CD4-positive, alpha-beta T cell (primary cell): ENCODE results near the gene TMEM61. TPM values are rescaled to one million over a fixed set of nuclear protein-coding genes. Genes with fewer than 3 reads are reported as not detected.

Experiments used
- ATAC-seq: fragments of 200-7000 bp; cut with Tn5 transposase; one replicate; pipeline ENCODE4 v1.10.0; 2022; ENCODE audit warnings: mild to moderate bottlenecking; ENCODE audit not compliant: poor library complexity
- CTCF ChIA-PET: fragments of 350-600 bp; sonication (Branson Sonifier 250); formaldehyde crosslinking; loops from one replicate; lab custom pipeline; 2021; ENCODE audit warnings: antibody characterized with exemption, inconsistent platforms; lab: Charles Lee
- POLR2A ChIA-PET: fragments of 350-600 bp; sonication (Branson Sonifier 250); formaldehyde crosslinking; loops from one replicate; lab custom pipeline; 2021; ENCODE audit warnings: antibody characterized with exemption, inconsistent platforms; lab: Charles Lee
- DNase-seq, 14 experiments: peaks; one replicate each; pipeline ENCODE4 v3.0.0-alpha.2; 2013 to 2020; ENCODE audit warnings: mixed read lengths in 2 of 14
- H3K27ac ChIP-seq, 2 donors: one replicate each; pipeline versions ENCODE4 v1.5.1 to v1.7.0; 2013; ENCODE audit warnings: low read length in 2 of 2, low read depth in 1 of 2, mild to moderate bottlenecking in 1 of 2
- H3K27me3 ChIP-seq, 2 experiments: 1 replicate in 1 of 2; 2 replicates in 1 of 2; pipeline versions ENCODE4 v1.6.1 to v1.7.0; 2013; ENCODE audit warnings: low read length in 2 of 2, control low read depth in 1 of 2, mild to moderate bottlenecking in 1 of 2, moderate library complexity in 1 of 2; ENCODE audit not compliant: insufficient read depth in 2 of 2, control insufficient read depth in 1 of 2
- H3K36me3 ChIP-seq: one replicate; pipeline ENCODE4 v1.6.1; 2013; ENCODE audit warnings: low read length, control low read depth; ENCODE audit not compliant: insufficient read depth
- H3K4me1 ChIP-seq: one replicate; pipeline ENCODE4 v1.6.1; 2013; ENCODE audit warnings: low read length, control low read depth; ENCODE audit not compliant: insufficient read depth
- H3K4me3 ChIP-seq: one replicate; pipeline ENCODE4 v1.5.1; 2013; ENCODE audit warnings: mild to moderate bottlenecking, low read length, moderate library complexity
- H3K9me3 ChIP-seq, 2 experiments: 1 replicate in 1 of 2; 2 replicates in 1 of 2; pipeline versions ENCODE4 v1.6.1 to v1.7.0; 2013; ENCODE audit warnings: low read length in 2 of 2, mild to moderate bottlenecking in 2 of 2, control low read depth in 1 of 2, moderate library complexity in 1 of 2; ENCODE audit not compliant: control insufficient read depth in 1 of 2, insufficient read depth in 1 of 2
- H3K27ac Mint-ChIP-seq: one replicate; pipeline ENCODE4 v1.8.0; 2020; ENCODE audit warnings: mixed read lengths
- H3K27me3 Mint-ChIP-seq: one replicate; pipeline ENCODE4 v1.8.0; 2021; ENCODE audit warnings: mixed read lengths
- H3K36me3 Mint-ChIP-seq: one replicate; pipeline ENCODE4 v1.8.0; 2021; ENCODE audit warnings: low read depth, mixed read lengths
- H3K4me1 Mint-ChIP-seq: one replicate; pipeline ENCODE4 v1.8.0; 2021; ENCODE audit warnings: low read depth, mixed read lengths
- H3K4me3 Mint-ChIP-seq: one replicate; pipeline ENCODE4 v1.8.0; 2020; ENCODE audit warnings: mild to moderate bottlenecking, mixed read lengths
- H3K9me3 Mint-ChIP-seq: one replicate; pipeline ENCODE4 v1.8.0; 2020; ENCODE audit warnings: mixed read lengths
- intact Hi-C, 2 experiments: fragments of 100-400 bp; cut with DNase I in 1 of 2; cut with micrococcal nuclease in 1 of 2; formaldehyde crosslinking; loops; one replicate each; pipeline versions ENCODE4 v1.15.1 to v1.9.0; 2023 to 2025; cut with DNase I, micrococcal nuclease
- total RNA-seq, 174 experiments: library from RNA in 2 of 174; stranded (reverse) in 2 of 174; gene quantifications; one replicate each; pipeline ENCODE4 v1.2.3 and lab custom pipeline; 2021 to 2026
- TF ChIP-seq, protein P1 (sequence below): fragments of 200-600 bp; IDR thresholded peaks from one replicate; pipeline ENCODE4 v1.8.0; 2022; ENCODE audit warnings: antibody characterized with exemption, mild to moderate bottlenecking

Gene TMEM61
- total RNA-seq, 2 experiments from 2014 or later: not detected

- no peaks in the 10 kb centered on the region for H3K36me3 ChIP-seq
- DNase-seq (no peak), ATAC-seq (no peak)
- TF ChIP-seq, protein P1, sequence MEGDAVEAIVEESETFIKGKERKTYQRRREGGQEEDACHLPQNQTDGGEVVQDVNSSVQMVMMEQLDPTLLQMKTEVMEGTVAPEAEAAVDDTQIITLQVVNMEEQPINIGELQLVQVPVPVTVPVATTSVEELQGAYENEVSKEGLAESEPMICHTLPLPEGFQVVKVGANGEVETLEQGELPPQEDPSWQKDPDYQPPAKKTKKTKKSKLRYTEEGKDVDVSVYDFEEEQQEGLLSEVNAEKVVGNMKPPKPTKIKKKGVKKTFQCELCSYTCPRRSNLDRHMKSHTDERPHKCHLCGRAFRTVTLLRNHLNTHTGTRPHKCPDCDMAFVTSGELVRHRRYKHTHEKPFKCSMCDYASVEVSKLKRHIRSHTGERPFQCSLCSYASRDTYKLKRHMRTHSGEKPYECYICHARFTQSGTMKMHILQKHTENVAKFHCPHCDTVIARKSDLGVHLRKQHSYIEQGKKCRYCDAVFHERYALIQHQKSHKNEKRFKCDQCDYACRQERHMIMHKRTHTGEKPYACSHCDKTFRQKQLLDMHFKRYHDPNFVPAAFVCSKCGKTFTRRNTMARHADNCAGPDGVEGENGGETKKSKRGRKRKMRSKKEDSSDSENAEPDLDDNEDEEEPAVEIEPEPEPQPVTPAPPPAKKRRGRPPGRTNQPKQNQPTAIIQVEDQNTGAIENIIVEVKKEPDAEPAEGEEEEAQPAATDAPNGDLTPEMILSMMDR: no peak
- no peaks in the 10 kb centered on the region for H3K4me1 ChIP-seq
- no peaks in the 10 kb centered on the region for H3K9me3 Mint-ChIP-seq
- no peak overlapping the region for H3K27ac Mint-ChIP-seq
- no peak overlapping the region for H3K4me3 ChIP-seq
- H3K27ac ChIP-seq: no peak overlapping the region
- H3K27me3 ChIP-seq: peaks cover 16 to 31% of the 10 kb centered on the region in 2 experiments
- ChIA-PET POLR2A (no interaction called here), CTCF (no interaction called here)
- intact Hi-C loops: no loop called here
- H3K4me3 Mint-ChIP-seq: no peak overlapping the region
- H3K36me3 Mint-ChIP-seq: no peaks in the 10 kb centered on the region
- no peaks in the 10 kb centered on the region for H3K4me1 Mint-ChIP-seq
- H3K9me3 ChIP-seq: no peaks in the 10 kb centered on the region
- H3K27me3 Mint-ChIP-seq: peaks cover 59% of the 10 kb centered on the region
These were observed 3.7 kb upstream of the TMEM61 start for GRCh38 chr1:54976747-54977146.

DNA sequence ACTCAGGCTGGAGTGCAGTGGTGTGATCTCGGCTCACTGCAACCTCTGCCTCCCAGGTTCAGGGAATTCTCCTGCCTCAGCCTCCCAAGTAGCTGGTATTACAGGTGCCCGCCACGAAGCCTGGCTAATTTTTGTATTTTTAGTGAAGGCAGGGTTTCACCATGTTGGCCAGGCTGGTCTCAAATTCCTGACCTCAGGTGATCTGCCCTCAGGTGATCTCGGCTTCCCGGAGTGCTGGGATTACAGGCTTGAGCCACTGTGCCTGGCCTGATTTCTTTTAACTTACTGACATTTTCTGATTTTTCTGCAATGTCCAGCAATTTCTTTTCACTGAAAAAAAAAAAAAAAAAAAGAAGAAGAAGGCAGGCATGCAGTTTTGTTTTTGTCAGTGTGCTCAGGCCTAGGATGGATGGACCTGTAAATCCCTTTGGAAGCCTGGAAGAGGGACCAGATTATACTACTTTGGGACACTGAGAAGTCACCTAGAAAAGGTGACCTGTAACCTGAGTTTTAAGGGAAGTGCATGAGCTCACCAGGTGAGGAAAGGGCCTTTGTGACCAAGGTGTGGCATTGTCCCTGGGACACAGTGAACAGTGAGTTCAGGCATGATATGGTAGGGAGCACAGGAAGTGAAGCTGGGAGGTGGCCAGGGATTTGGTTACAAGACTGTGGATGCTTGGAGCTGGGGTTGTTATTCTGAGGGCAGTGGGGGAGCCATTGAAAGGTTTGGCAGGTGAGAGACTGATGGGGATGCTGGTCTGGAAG is 2.7 kb upstream of the TMEM61 start:
- Mint-ChIP-seq H3K4me1 (no peaks in the 10 kb centered on the region), H3K36me3 (no peaks in the 10 kb centered on the region), H3K4me3 (no peak overlapping the region), H3K27ac (no peak overlapping the region), H3K27me3 (peaks cover 59% of the 10 kb centered on the region), H3K9me3 (no peaks in the 10 kb centered on the region)
- Histone ChIP-seq H3K4me1 (no peaks in the 10 kb centered on the region), H3K36me3 (no peaks in the 10 kb centered on the region), H3K27ac (no peak overlapping the region), H3K4me3 (no peak overlapping the region), H3K27me3 (peaks cover 15 to 38% of the 10 kb centered on the region in 2 experiments), H3K9me3 (no peaks in the 10 kb centered on the region)
- CTCF ChIA-PET: interaction anchor here (0.9 kb wide), 1 partner anchor 33 kb away, joined by 3 read pairs; no protein-coding TSS in a partner anchor
- intact Hi-C loops: no loop called here
- DNase-seq (no peak), ATAC-seq (no peak)
- TF ChIP-seq, protein P1: no peak
- POLR2A ChIA-PET: interaction anchor here (0.5 to 1.4 kb wide), 2 partner anchors 25 to 93 kb away, joined by 3 to 4 read pairs; no protein-coding TSS in a partner anchor

DNA sequence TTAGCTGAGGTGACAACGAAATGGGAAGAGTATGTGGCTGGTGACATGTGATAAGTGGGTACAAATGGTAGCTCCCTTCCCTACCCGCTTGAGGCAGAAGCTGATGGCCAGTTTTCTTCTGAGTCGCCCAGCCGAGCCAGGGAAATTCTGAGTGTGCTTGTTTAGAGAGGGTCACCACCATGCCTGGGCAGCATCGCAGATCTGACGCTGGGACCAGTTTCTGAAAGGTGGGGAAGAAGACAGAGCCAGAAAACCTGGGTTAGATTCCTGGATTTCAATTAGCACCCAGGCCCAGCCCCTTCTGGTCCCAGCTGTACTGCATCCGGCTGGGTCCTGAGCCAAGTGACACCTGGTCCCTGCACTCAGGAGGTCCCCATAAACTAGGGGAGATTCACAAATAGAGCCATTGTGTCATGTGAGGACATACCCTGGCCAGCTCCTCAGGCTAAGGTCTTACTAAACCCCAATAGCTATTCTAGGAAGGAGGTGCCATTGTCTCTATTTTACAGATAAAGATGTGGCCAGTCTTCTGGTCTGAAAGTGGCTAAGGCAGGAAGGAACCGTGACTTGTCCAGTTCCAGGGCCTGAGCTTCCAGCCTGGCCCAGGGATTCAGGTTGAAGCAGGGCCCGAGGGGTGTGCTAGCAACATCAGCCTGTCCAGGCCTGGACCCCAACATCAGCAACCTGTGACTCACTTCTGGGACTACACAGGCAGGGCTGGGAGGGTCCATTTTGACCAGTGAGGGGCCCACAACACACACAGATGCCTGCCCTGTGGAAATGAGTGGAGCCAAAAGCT is 1.7 kb upstream of the TMEM61 start:
- Histone ChIP-seq H3K9me3 (no peaks in the 10 kb centered on the region), H3K4me3 (no peak overlapping the region), H3K27ac (no peak overlapping the region), H3K4me1 (no peaks in the 10 kb centered on the region), H3K27me3 (peaks cover 17 to 32% of the 10 kb centered on the region in 2 experiments), H3K36me3 (no peaks in the 10 kb centered on the region)
- H3K36me3 Mint-ChIP-seq: no peaks in the 10 kb centered on the region
- ATAC-seq (no peak), DNase-seq (no peak)
- intact Hi-C loops: no loop called here
- H3K27me3 Mint-ChIP-seq: peaks cover 56% of the 10 kb centered on the region
- ChIA-PET POLR2A (interaction anchor here (0.5 to 1.4 kb wide), 2 partner anchors 24 to 94 kb away, joined by 3 to 4 read pairs; no protein-coding TSS in a partner anchor), CTCF (interaction anchor here (0.9 kb wide), 1 partner anchor 34 kb away, joined by 3 read pairs; no protein-coding TSS in a partner anchor)
- H3K4me1 Mint-ChIP-seq: no peaks in the 10 kb centered on the region
- H3K4me3 Mint-ChIP-seq: no peak overlapping the region
- H3K27ac Mint-ChIP-seq: no peak overlapping the region
- TF ChIP-seq, protein P1: no peak
- no peaks in the 10 kb centered on the region for H3K9me3 Mint-ChIP-seq
